Fibroblast of skin of right quadriceps (primary cell): Measurements from ENCODE around the gene GPR45.
"Not testable (repeated sequence)": the region's sequence is repeated elsewhere in the genome, so short reads cannot be mapped to it uniquely, and the experiment has no call there.

Source experiments
- DNase-seq: peaks from one replicate; pipeline ENCODE4 v3.0.0-alpha.2; 2013

GPR45 gene

GRCh38 chr2:105241443-105241842 lies at the start of gene GPR45:
Gene GPR45, plus strand, starts transcription at chr2:105241743. Its CDS starts 116 bp downstream, at chr2:105241859.
- no peak for DNase-seq

- no peak for DNase-seq
Observed at GRCh38 chr2:105194022-105194675, 47.4 kb upstream of the GPR45 start.

- no peak for DNase-seq
Observed at GRCh38 chr2:105196651-105197050, 44.9 kb upstream of the GPR45 start.

GRCh38 chr2:105215586-105216192 lies 25.9 kb upstream of the GPR45 start:
- no peak for DNase-seq

GRCh38 chr2:105220604-105221003 lies 20.9 kb upstream of the GPR45 start:
- DNase-seq, result no peak

GRCh38 chr2:105224444-105224843 lies 17.1 kb upstream of the GPR45 start:
- DNase-seq, result no peak

GRCh38 chr2:105231232-105231619 lies 10.3 kb upstream of the GPR45 start:
- DNase-seq, result no peak

- peak; percentile 78 for DNase-seq
Observed at GRCh38 chr2:105235388-105236059, 6.0 kb upstream of the GPR45 start.

GRCh38 chr2:105236060-105236424 lies 5.5 kb upstream of the GPR45 start:
- DNase-seq, result no peak

GRCh38 chr2:105237045-105237765 lies 4.3 kb upstream of the GPR45 start:
- no peak for DNase-seq

- DNase-seq, result no peak
Observed at GRCh38 chr2:105238664-105239240, 2.8 kb upstream of the GPR45 start.

GRCh38 chr2:105239924-105240323 lies 1.6 kb upstream of the GPR45 start:
- DNase-seq, result peak; percentile 92

- DNase-seq, result no peak
Observed at GRCh38 chr2:105242286-105242993, 897 bp downstream of the GPR45 start.

- DNase-seq, result no peak
Observed at GRCh38 chr2:105243961-105244360, 2.4 kb downstream of the GPR45 start.

GRCh38 chr2:105244451-105244850 lies 2.9 kb downstream of the GPR45 start:
- DNase-seq, result no peak

GRCh38 chr2:105248316-105249070 lies 7.0 kb downstream of the GPR45 start:
- DNase-seq, result peak; percentile 50

- DNase-seq, result no peak
Observed at GRCh38 chr2:105249181-105249580, 7.6 kb downstream of the GPR45 start.

- DNase-seq, result no peak
Observed at GRCh38 chr2:105249891-105250290, 8.3 kb downstream of the GPR45 start.

- not testable (repeated sequence) for DNase-seq
Observed at GRCh38 chr2:105251016-105251648, 9.6 kb downstream of the GPR45 start.

- peak; percentile 26 for DNase-seq
Observed at GRCh38 chr2:105252271-105252670, 10.7 kb downstream of the GPR45 start.

- no peak for DNase-seq
Observed at GRCh38 chr2:105254531-105255210, 13.1 kb downstream of the GPR45 start.
